HEK293 (cell line): ENCODE data around the gene SPEM2.

ENCODE experiments used
- CTCF ChIA-PET: fragments of 350-600 bp; formaldehyde crosslinking; extraction: SDS; loops from one replicate; lab custom pipeline; 2021; ENCODE audit warnings: antibody characterized with exemption; lab: Yijun Ruan, JAX
- POLR2A ChIA-PET: fragments of 300-600 bp; formaldehyde crosslinking; extraction: SDS; loops from one replicate; lab custom pipeline; 2020; ENCODE audit warnings: antibody characterized with exemption, inconsistent platforms; lab: Yijun Ruan, JAX
- H3K27ac ChIP-seq: fragments of 200-500 bp; sonication (Bioruptor generic); 2 replicates; pipeline ENCODE4 v1.5.1; 2014; ENCODE audit warnings: low read depth, low read length, control low read depth, inconsistent platforms; ENCODE audit errors: extremely low read depth
- H3K36me3 ChIP-seq, 2 experiments: fragments of 200-500 bp in 1 of 2; sonication (Bioruptor generic) in 1 of 2; 1 replicate in 1 of 2; 2 replicates in 1 of 2; pipeline ENCODE4 v1.5.1; 2014 to 2017; ENCODE audit warnings: inconsistent platforms in 2 of 2, low read length in 2 of 2; ENCODE audit not compliant: control insufficient read depth in 2 of 2, insufficient read depth in 1 of 2
- H3K4me1 ChIP-seq: fragments of 200-500 bp; sonication (Bioruptor generic); 2 replicates; pipeline ENCODE4 v1.5.1; 2014; ENCODE audit warnings: mild to moderate bottlenecking, low read length, inconsistent platforms; ENCODE audit not compliant: control insufficient read depth, insufficient read depth
- H3K4me3 ChIP-seq: 2 replicates; pipeline ENCODE4 v1.5.1; 2011; ENCODE audit warnings: low read depth, mild to moderate bottlenecking, control low read depth, low read length, moderate library complexity
- H3K9me3 ChIP-seq: fragments of 200-500 bp; sonication (Bioruptor generic); 2 replicates; pipeline ENCODE4 v1.5.1; 2014; ENCODE audit warnings: low read depth, low read length, inconsistent platforms; ENCODE audit not compliant: control insufficient read depth, insufficient read depth
- ELK4 ChIP-seq: IDR thresholded peaks from 2 replicates; pipeline ENCODE4 v1.6.1; 2011; ENCODE audit warnings: mild to moderate bottlenecking, low read depth, low read length, borderline replicate concordance
- GLIS1 ChIP-seq: fragments of 450-650 bp; formaldehyde crosslinking; IDR thresholded peaks from 2 replicates; pipeline ENCODE4 v1.5.1; 2016; ENCODE audit warnings: missing biosample characterization, missing genetic modification characterization
- GLIS2 ChIP-seq: fragments of 450-650 bp; formaldehyde crosslinking; IDR thresholded peaks from 2 replicates; pipeline ENCODE4 v1.5.1; 2016; ENCODE audit warnings: missing biosample characterization, missing genetic modification characterization
- PRDM2 ChIP-seq: fragments of 450-650 bp; formaldehyde crosslinking; IDR thresholded peaks from 2 replicates; pipeline ENCODE4 v1.5.1; 2016; ENCODE audit warnings: missing biosample characterization, missing genetic modification characterization, borderline replicate concordance
- SP7 ChIP-seq: fragments of 450-650 bp; formaldehyde crosslinking; IDR thresholded peaks from 2 replicates; pipeline ENCODE4 v1.5.1; 2016; ENCODE audit warnings: missing biosample characterization, missing genetic modification characterization
- WT1 ChIP-seq: fragments of 450-650 bp; formaldehyde crosslinking; IDR thresholded peaks from 2 replicates; pipeline ENCODE4 v1.5.1; 2016; ENCODE audit warnings: missing biosample characterization, missing genetic modification characterization
- ZBTB11 ChIP-seq: fragments of 450-650 bp; formaldehyde crosslinking; conservative IDR thresholded peaks from 2 replicates; pipeline ENCODE4 v1.5.1; 2016; ENCODE audit warnings: low read depth, missing biosample characterization, missing genetic modification characterization
- ZBTB20 ChIP-seq: fragments of 450-650 bp; formaldehyde crosslinking; IDR thresholded peaks from 2 replicates; pipeline ENCODE4 v1.5.1; 2016; ENCODE audit warnings: missing biosample characterization, missing genetic modification characterization
- ZBTB26 ChIP-seq: fragments of 450-650 bp; formaldehyde crosslinking; optimal IDR thresholded peaks from 2 replicates; pipeline ENCODE3; 2016; ENCODE audit warnings: missing biosample characterization, mild to moderate bottlenecking, missing genetic modification characterization
- ZBTB7A ChIP-seq: fragments of 450-650 bp; formaldehyde crosslinking; IDR thresholded peaks from 2 replicates; pipeline ENCODE4 v1.5.1; 2016; ENCODE audit warnings: low read depth, missing biosample characterization, missing genetic modification characterization
- ZBTB8A ChIP-seq: fragments of 450-650 bp; formaldehyde crosslinking; IDR thresholded peaks from 2 replicates; pipeline ENCODE4 v1.5.1; 2016; ENCODE audit warnings: missing biosample characterization, missing genetic modification characterization
- ZNF132 ChIP-seq: fragments of 450-650 bp; formaldehyde crosslinking; IDR thresholded peaks from 2 replicates; pipeline ENCODE4 v1.5.1; 2017; ENCODE audit warnings: missing biosample characterization, missing genetic modification characterization, borderline replicate concordance
- ZNF248 ChIP-seq: fragments of 450-650 bp; formaldehyde crosslinking; IDR thresholded peaks from 2 replicates; pipeline ENCODE4 v1.5.1; 2017; ENCODE audit warnings: missing biosample characterization, missing genetic modification characterization
- ZNF544 ChIP-seq: fragments of 450-650 bp; formaldehyde crosslinking; IDR thresholded peaks from 2 replicates; pipeline ENCODE4 v1.5.0; 2017; ENCODE audit warnings: missing biosample characterization, missing genetic modification characterization
- ZNF549 ChIP-seq: fragments of 450-650 bp; IDR thresholded peaks from 2 replicates; pipeline ENCODE4 v1.5.1; 2018; ENCODE audit warnings: missing biosample characterization, missing genetic modification characterization, mild to moderate bottlenecking, inconsistent platforms, moderate library complexity
- ZNF555 ChIP-seq: fragments of 450-650 bp; formaldehyde crosslinking; conservative IDR thresholded peaks from 2 replicates; pipeline ENCODE4 v1.5.1; 2017; ENCODE audit warnings: missing biosample characterization, mild to moderate bottlenecking, missing genetic modification characterization, inconsistent platforms
- ZNF600 ChIP-seq: fragments of 450-650 bp; formaldehyde crosslinking; IDR thresholded peaks from 2 replicates; pipeline ENCODE4 v1.5.1; 2016; ENCODE audit warnings: missing biosample characterization, missing genetic modification characterization
- ZNF645 ChIP-seq: fragments of 450-650 bp; formaldehyde crosslinking; IDR thresholded peaks from 2 replicates; pipeline ENCODE4; 2016; ENCODE audit warnings: missing biosample characterization, missing genetic modification characterization
- ZNF660 ChIP-seq: fragments of 450-650 bp; IDR thresholded peaks from 2 replicates; pipeline ENCODE4 v1.5.1; 2018; ENCODE audit warnings: missing biosample characterization, mild to moderate bottlenecking, missing genetic modification characterization
- ZSCAN30 ChIP-seq: fragments of 450-650 bp; IDR thresholded peaks from 2 replicates; pipeline ENCODE4 v1.5.1; 2018; ENCODE audit warnings: missing biosample characterization, mild to moderate bottlenecking, missing genetic modification characterization, moderate library complexity
- ZXDB ChIP-seq: fragments of 450-650 bp; formaldehyde crosslinking; IDR thresholded peaks from 2 replicates; pipeline ENCODE4 v1.5.1; 2016; ENCODE audit warnings: missing biosample characterization, missing genetic modification characterization

The SPEM2 gene

GRCh38 chr17:7403977-7404736, 21.3 kb upstream of the SPEM2 start, which contains the start of gene TMEM256 (continued):
- TF ChIP-seq PRDM2 (tag by site-specific recombination) (no peak), GLIS2 (tag by site-specific recombination) (peak; percentile 93), WT1 (tag by site-specific recombination) (no peak), ZNF660 (tag by site-specific recombination) (no peak; the same call in 1 of the 2 replicates), SP7 (peak; percentile 51; the same call in 1 of the 2 replicates), ZNF549 (tag by site-specific recombination) (no peak), ZBTB11 (tag by site-specific recombination) (0 out of 2 replicates have a peak, but pooled peaks have one; percentile 37), ZBTB8A (tag by site-specific recombination) (peak; percentile 61)

- ChIA-PET POLR2A (interaction anchor here (0.6 to 3.2 kb wide), 42 partner anchors 8 to 1543 kb away, joined by 3 to 67 read pairs (median 6); partner anchors contain the start of genes ACADVL, ATP1B2, CHRNB1 and DLG4), CTCF (interaction anchor here (0.6 to 1.7 kb wide), 5 partner anchors 13 to 317 kb away, joined by 3 to 5 read pairs (median 3); no protein-coding TSS in a partner anchor)
- Histone ChIP-seq H3K36me3 (peaks cover 6 to 21% of the 10 kb centered on the region in 2 experiments; a peak in 2 of 3 replicates), H3K27ac (peak overlapping the region; percentile 31; the same call in 1 of the 2 replicates), H3K4me3 (peak overlapping the region; percentile 69), H3K9me3 (no peaks in the 10 kb centered on the region), H3K4me1 (peaks cover 8% of the 10 kb centered on the region)
- TF ChIP-seq ZSCAN30 (tag by site-specific recombination) (peak; percentile 8; the same call in 1 of the 2 replicates), ELK4 (no peak), ZBTB20 (tag by site-specific recombination) (peak; percentile 92), ZBTB7A (0 out of 2 replicates have a peak, but pooled peaks have one; percentile 26), GLIS1 (tag by site-specific recombination) (peak; percentile 70), ZBTB26 (peak; percentile 70), ZNF645 (tag by site-specific recombination) (no peak), ZNF600 (0 out of 2 replicates have a peak, but pooled peaks have one; percentile 14), ZNF555 (tag by site-specific recombination) (no peak), ZNF248 (tag by site-specific recombination) (no peak), ZXDB (peak; percentile 80; the same call in 1 of the 2 replicates), ZNF132 (tag by site-specific recombination) (no peak), ZNF544 (tag by site-specific recombination) (no peak)
Measured at GRCh38 chr17:7404737-7405349, 20.6 kb upstream of the SPEM2 start.
